PFSK-1 (cell line): ENCODE measurements around the gene SLC28A1. TPM values are rescaled to one million over a fixed set of nuclear protein-coding genes. Genes with fewer than 3 reads are reported as not detected.

Experiments used
- FOXP2 ChIP-seq: optimal IDR thresholded peaks from 2 replicates; pipeline ENCODE3; 2011; ENCODE audit warnings: borderline replicate concordance, control low read depth, inconsistent platforms; ENCODE audit not compliant: insufficient read depth; ENCODE audit errors: extremely low read length, extremely low read depth
- POLR2AphosphoS5 ChIP-seq: IDR thresholded peaks from 2 replicates; pipeline ENCODE4 v1.6.1; 2012; ENCODE audit warnings: low read depth, mild to moderate bottlenecking, control low read depth, low read length, moderate library complexity
- REST ChIP-seq, 2 experiments: IDR thresholded peaks; 2 replicates each; pipeline versions ENCODE4 v1.6.1 to v1.8.0; 2011 to 2012; ENCODE audit warnings: low read depth in 2 of 2, low read length in 2 of 2, control low read depth in 1 of 2, inconsistent platforms in 1 of 2, mild to moderate bottlenecking in 1 of 2, moderate library complexity in 1 of 2; ENCODE audit not compliant: insufficient read depth in 1 of 2
- SIN3A ChIP-seq: IDR thresholded peaks from 2 replicates; pipeline ENCODE4 v1.6.1; 2012; ENCODE audit warnings: mild to moderate bottlenecking, low read length, moderate library complexity, borderline replicate concordance; ENCODE audit not compliant: insufficient read depth
- TAF1 ChIP-seq: IDR thresholded peaks from 2 replicates; pipeline ENCODE4 v1.6.1; 2012; ENCODE audit warnings: low read length, control low read depth, borderline replicate concordance; ENCODE audit not compliant: insufficient read depth
- polyA plus RNA-seq: library from polyadenylated mRNA; unstranded; fragments of >200 nt; gene quantifications from one replicate; pipeline ENCODE4 v1.2.1, GENCODE V29; 2012; ENCODE audit warnings: low read depth, missing spikeins; ENCODE audit not compliant: insufficient read length

SLC28A1 gene
- 0.10 TPM for polyA plus RNA-seq

- TF ChIP-seq REST (IDR thresholded peaks at IDR 0.05; ENCODE audit: insufficient read depth in 1 of 2, low read depth in 2 of 2, low read length in 2 of 2) (no peak), SIN3A (no peak), TAF1 (no peak), FOXP2 (no peak), POLR2AphosphoS5 (no peak)
Observed at GRCh38 chr15:84883916-84884781, at the start of gene SLC28A1. Gene SLC28A1 (plus strand): TSS chr15:84884662. CDS start chr15:84887761, 3,099 bp downstream.

- no peak for TF ChIP-seq SIN3A
- TF ChIP-seq FOXP2 = no peak
- no peak for TF ChIP-seq REST (IDR thresholded peaks at IDR 0.05; ENCODE audit: insufficient read depth in 1 of 2, low read depth in 2 of 2, low read length in 2 of 2)
- TF ChIP-seq POLR2AphosphoS5 = no peak
- TF ChIP-seq TAF1 = no peak
Observed at GRCh38 chr15:84834969-84835368, 49.5 kb upstream of the SLC28A1 start.

- TF ChIP-seq POLR2AphosphoS5 (no peak), TAF1 (no peak), SIN3A (no peak), FOXP2 (no peak), REST (IDR thresholded peaks at IDR 0.05; ENCODE audit: insufficient read depth in 1 of 2, low read depth in 2 of 2, low read length in 2 of 2) (no peak)
Observed at GRCh38 chr15:84835661-84836337, 48.7 kb upstream of the SLC28A1 start.

GRCh38 chr15:84836844-84837243, 47.6 kb upstream of the SLC28A1 start:
- TF ChIP-seq POLR2AphosphoS5 (no peak), TAF1 (no peak)

DNA sequence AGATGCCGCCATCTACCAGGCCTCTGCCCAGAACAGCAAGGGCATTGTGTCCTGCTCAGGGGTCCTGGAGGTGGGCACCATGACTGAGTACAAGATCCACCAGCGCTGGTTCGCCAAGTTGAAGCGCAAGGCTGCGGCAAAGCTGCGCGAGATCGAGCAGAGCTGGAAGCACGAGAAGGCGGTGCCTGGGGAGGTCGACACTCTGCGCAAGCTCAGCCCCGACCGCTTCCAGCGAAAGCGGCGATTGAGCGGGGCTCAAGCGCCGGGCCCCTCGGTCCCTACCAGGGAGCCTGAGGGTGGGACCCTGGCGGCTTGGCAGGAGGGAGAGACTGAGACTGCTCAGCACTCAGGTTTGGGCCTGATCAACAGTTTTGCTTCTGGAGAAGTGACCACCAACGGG, 44.7 kb upstream of the SLC28A1 start:
- no peak for TF ChIP-seq TAF1
- TF ChIP-seq FOXP2 = no peak
- no peak for TF ChIP-seq POLR2AphosphoS5
- TF ChIP-seq SIN3A = no peak
- no peak for TF ChIP-seq REST (IDR thresholded peaks at IDR 0.05; ENCODE audit: insufficient read depth in 1 of 2, low read depth in 2 of 2, low read length in 2 of 2)
